Astrocyte of the cerebellum (primary cell): ENCODE results near the gene C1orf21.

ENCODE experiments used
- DNase-seq: peaks from one replicate; pipeline ENCODE4 v3.0.0-alpha.2; 2011; ENCODE audit warnings: low read depth
- H3K4me3 ChIP-seq: 2 replicates; pipeline ENCODE4 v1.5.1; 2011; ENCODE audit warnings: mild to moderate bottlenecking, low read depth, low read length, moderate library complexity
- in situ Hi-C: cut with HindIII; loops from 2 replicates; pipeline ENCODE4 v1.10.0; 2017; ENCODE audit warnings: low sequenced_read_pairs
- TF ChIP-seq, protein P1 (sequence below): IDR thresholded peaks from 2 replicates; pipeline ENCODE4 v1.5.1; 2012; ENCODE audit warnings: low read length, low read depth, moderate library complexity, mild to moderate bottlenecking; ENCODE audit errors: missing control alignments

C1orf21 gene

DNA sequence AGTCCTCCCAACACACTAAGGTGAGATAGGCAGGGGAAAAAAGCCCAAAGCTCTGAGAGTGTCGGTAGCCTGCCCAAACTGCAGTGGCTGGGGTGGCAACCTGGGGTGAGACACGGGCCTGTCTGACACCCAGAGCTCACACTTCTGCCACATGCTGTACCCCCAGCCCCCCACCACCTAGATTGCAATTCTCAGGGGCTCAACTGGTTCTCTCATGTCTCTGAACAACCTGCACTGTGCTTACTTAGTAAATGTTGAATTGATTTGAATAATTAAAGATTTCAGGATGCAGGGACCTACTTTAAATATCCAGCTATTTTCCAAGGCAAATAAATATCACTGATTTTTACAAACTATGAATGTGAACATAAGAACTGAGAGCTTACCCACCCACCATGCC lies 252.4 kb downstream of the C1orf21 start:
- no peak overlapping the region for H3K4me3 ChIP-seq
- TF ChIP-seq, protein P1, sequence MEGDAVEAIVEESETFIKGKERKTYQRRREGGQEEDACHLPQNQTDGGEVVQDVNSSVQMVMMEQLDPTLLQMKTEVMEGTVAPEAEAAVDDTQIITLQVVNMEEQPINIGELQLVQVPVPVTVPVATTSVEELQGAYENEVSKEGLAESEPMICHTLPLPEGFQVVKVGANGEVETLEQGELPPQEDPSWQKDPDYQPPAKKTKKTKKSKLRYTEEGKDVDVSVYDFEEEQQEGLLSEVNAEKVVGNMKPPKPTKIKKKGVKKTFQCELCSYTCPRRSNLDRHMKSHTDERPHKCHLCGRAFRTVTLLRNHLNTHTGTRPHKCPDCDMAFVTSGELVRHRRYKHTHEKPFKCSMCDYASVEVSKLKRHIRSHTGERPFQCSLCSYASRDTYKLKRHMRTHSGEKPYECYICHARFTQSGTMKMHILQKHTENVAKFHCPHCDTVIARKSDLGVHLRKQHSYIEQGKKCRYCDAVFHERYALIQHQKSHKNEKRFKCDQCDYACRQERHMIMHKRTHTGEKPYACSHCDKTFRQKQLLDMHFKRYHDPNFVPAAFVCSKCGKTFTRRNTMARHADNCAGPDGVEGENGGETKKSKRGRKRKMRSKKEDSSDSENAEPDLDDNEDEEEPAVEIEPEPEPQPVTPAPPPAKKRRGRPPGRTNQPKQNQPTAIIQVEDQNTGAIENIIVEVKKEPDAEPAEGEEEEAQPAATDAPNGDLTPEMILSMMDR, result no peak
- no peak for DNase-seq
- in situ Hi-C loops, result no loop called here

DNA sequence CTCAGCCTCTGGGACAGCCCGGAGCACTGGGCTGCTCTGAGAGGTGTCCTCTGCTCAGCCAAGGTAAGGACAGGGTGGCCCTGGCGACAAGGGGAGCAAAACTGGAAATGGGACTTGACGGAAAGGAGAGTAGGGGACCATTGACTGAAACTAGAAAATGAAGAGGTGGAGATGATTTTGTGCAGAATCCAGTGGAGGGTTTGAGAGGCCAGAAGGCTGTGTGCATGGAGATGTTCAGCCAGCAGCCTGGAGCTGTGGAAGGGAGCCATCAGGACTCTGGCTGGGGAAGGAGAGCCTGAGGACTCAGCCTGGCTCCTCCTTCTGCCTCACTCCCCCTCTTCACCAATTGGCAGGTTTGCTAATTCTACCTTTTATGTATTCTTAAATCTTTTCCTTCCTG lies 253.7 kb downstream of the C1orf21 start:
- in situ Hi-C loops, result no loop called here
- no peak for DNase-seq
- TF ChIP-seq, protein P1, result no peak
- no peak overlapping the region for H3K4me3 ChIP-seq

DNA sequence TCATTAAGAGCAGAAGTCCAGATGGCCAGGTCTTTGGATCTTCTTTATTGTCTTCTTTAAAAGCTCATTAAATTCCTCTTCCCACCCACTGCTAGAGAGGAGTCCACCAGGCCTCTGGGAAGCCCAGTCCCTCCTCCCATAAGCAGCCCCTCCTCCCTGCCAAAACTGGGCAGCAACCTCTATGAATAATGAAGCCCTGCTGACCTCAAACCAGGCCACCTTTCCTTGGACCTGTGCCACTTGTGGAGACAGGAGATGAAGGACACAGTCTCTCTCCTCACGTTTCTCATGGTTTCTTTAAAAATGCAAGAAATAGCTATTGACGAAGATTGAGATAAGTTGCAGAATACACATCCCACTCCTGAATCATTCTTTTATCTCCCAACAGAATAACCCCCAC lies 255.1 kb downstream of the C1orf21 start:
- no peak for DNase-seq
- TF ChIP-seq, protein P1, result no peak
- H3K4me3 ChIP-seq, result no peak overlapping the region
- in situ Hi-C loops, result no loop called here

DNA sequence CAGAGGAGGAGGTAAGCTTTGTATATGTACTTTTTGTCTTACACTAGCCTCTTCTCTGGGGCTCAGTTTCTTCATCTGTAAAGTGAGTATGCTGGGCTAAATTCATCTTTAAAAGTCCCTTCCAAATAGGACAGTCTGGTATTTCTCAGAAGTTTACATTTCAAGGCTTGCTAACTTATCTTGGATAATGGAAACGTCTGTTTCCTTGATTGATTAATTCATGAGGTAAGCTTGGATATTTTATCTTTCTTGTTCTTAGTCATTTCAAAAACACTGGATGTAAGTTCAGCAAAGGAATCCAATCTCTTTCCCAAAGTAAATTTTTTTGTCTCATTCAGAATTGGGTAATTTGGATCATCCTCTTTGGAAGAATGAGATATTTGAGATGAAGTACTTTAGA lies 256.8 kb downstream of the C1orf21 start:
- in situ Hi-C loops, result no loop called here
- no peak overlapping the region for H3K4me3 ChIP-seq
- TF ChIP-seq, protein P1, result no peak
- no peak for DNase-seq

DNA sequence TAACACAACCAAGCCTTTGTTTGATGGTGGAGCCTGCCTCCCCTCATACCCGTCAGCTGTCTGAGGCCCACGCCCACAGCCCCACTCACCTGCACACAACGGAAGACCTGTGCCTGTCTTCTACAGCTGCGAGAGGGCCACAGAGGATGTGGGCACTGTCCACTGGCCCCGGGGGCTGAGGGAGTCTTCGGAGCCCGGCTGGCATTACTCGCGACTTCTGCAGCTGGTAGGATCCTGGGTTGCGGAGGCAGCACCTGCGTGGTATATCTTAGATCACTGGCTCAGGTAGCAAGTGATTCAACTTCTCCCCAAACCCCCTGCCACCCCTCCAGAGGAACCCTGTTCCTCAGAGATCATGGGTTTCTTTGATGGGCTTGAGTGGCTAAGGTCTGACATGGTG lies 257.9 kb downstream of the C1orf21 start:
- H3K4me3 ChIP-seq, result no peak overlapping the region
- no peak for DNase-seq
- in situ Hi-C loops, result no loop called here
- TF ChIP-seq, protein P1, result no peak

DNA sequence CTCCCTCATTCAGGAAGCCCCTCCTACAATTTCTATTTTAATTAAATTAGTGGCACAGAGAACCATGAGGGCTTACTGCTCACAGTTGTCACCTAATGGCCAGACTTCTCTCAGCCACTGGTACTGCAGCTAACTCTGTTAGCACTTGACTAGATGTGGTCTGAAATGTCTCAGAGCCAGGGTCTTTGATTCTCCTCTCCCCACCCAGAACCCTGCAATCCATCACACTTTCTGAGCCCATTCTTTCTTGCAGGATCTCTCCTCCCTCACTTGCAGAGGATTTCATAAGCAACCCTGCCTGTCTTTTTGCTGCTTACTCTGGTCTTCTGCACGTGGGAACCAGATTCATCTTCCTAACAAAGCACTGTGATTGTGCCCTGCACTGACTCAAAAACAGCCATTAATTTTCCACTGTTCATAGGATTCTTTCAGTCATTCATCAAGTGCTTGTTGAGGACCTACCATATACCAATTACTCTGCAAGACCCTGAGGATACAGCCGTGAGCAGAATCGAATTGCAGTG lies 259.4 kb downstream of the C1orf21 start:
- no peak for DNase-seq
- H3K4me3 ChIP-seq, result no peak overlapping the region
- in situ Hi-C loops, result no loop called here
- TF ChIP-seq, protein P1, result no peak

DNA sequence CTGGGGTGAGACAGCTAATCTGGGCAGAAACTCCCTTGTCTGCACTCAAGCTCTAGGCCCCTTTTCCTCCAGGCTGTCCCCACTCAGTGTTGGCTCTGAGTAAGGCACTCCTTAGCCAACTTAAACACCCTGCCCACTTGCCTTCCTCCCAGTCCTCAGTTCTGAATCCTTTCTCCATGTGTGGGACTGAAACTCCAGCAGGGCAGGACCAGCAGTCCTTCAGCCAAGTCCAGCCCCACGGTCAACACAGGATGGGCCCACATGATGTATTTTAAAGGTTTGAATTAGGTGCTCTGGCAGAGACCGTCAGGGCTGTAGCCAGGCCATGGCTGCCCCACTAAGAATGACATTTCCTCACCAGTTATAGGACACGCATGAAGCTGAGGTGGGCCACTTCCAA lies 260.0 kb downstream of the C1orf21 start:
- in situ Hi-C loops, result no loop called here
- no peak for DNase-seq
- TF ChIP-seq, protein P1, result no peak
- no peak overlapping the region for H3K4me3 ChIP-seq
